ENCODE results near the gene SLC2A6. TPM values are rescaled to one million over a fixed set of nuclear protein-coding genes. Genes with fewer than 3 reads are reported as not detected.

SLC2A6 gene
- total RNA-seq, 1 experiment from 2014 or later = 10.7 TPM

GRCh38 chr9:133488686-133489252 is 9.9 kb upstream of the SLC2A6 start (continued):
- TF ChIP-seq ZBTB33 (IDR thresholded peaks at IDR 0.05; ENCODE audit: extremely low read depth, insufficient replicate concordance, low read length) (no peak), EGR1 (IDR thresholded peaks at IDR 0.05; ENCODE audit: low read depth) (no peak), ELF1 (IDR thresholded peaks at IDR 0.05; ENCODE audit: borderline replicate concordance, low read depth) (no peak)

GRCh38 chr9:133487331-133487725 is 8.4 kb upstream of the SLC2A6 start:
- no peaks in the 10 kb centered on the region for H3K79me2 ChIP-seq (ENCODE audit: insufficient read depth, low read length)
- intact Hi-C loops (cut with micrococcal nuclease) = loop anchor here (5.0 kb wide), 2 partner anchors 130 to 150 kb away; partner anchors contain the start of genes SURF1, SURF2 and SURF6
- H3K36me3 ChIP-seq (ENCODE audit: control insufficient read depth in 1 of 2, insufficient read depth in 2 of 2, low read length in 2 of 2) = no peaks in the 10 kb centered on the region
- no peak overlapping the region for H3K9ac ChIP-seq (ENCODE audit: low read length)
- H3K27ac ChIP-seq (ENCODE audit: low read depth, low read length) = no peak overlapping the region
- no peaks in the 10 kb centered on the region for H3K9me2 ChIP-seq (ENCODE audit: insufficient read depth)
- no peak overlapping the region for H3K4me2 ChIP-seq (ENCODE audit: low read length)
- no peak overlapping the region for H3K4me3 ChIP-seq (replicated peaks in 1 of 2; ENCODE audit: low read depth in 1 of 2, low read length in 2 of 2)
- ATAC-seq = no peak
- BruUV-seq (replicated peaks) = no TSS peak
- H3K4me1 ChIP-seq (ENCODE audit: control insufficient read depth in 1 of 2, insufficient read depth in 2 of 2, low read length in 2 of 2) = peaks cover 17 to 22% of the 10 kb centered on the region in 2 experiments; a peak in 3 of 4 replicates
- no peaks in the 10 kb centered on the region for H3K9me3 ChIP-seq (ENCODE audit: control insufficient read depth in 1 of 2, insufficient read depth in 1 of 2, low read depth in 1 of 2, low read length in 2 of 2)
- H2AFZ ChIP-seq (ENCODE audit: low read depth, low read length, poor library complexity, severe bottlenecking) = no peak overlapping the region
- ChIA-PET POLR2A (no interaction called here), RAD21 (ENCODE audit: low non-redundant PET in 1 of 2, low total read pairs in 2 of 2, uncharacterized antibody in 2 of 2, unreplicated experiment in 2 of 2) (interaction anchor here in 1 of 2 experiments (1.1 kb wide), 1 partner anchor 28 kb away, joined by 5 read pairs; the partner anchor contains the start of gene CACFD1), CTCF (interaction anchor here (1.4 to 1.8 kb wide), 2 partner anchors 28 to 110 kb away, joined by 3 to 7 read pairs; partner anchors contain the start of gene CACFD1)
- no peaks in the 10 kb centered on the region for H4K20me1 ChIP-seq (ENCODE audit: insufficient read depth)
- no peak for DNase-seq (ENCODE audit: low read depth, low spot score)
- H3K27me3 ChIP-seq (ENCODE audit: insufficient read depth, low read length) = no peaks in the 10 kb centered on the region
- no peak for TF ChIP-seq ZNF274 (IDR thresholded peaks at IDR 0.05; ENCODE audit: low read depth, low read length)
- TF ChIP-seq ELF1 (IDR thresholded peaks at IDR 0.05; ENCODE audit: borderline replicate concordance, low read depth) = no peak
- TF ChIP-seq CBX3 (IDR thresholded peaks at IDR 0.05; ENCODE audit: low read depth) = no peak
- TF ChIP-seq REST (IDR thresholded peaks at IDR 0.05; ENCODE audit: low read depth) = no peak
- TF ChIP-seq ZBTB33 (IDR thresholded peaks at IDR 0.05; ENCODE audit: extremely low read depth, insufficient replicate concordance, low read length) = no peak
- no peak for TF ChIP-seq EZH2phosphoT487 (IDR thresholded peaks at IDR 0.05; ENCODE audit: borderline replicate concordance)
- no peak for TF ChIP-seq TCF7L2 (IDR thresholded peaks at IDR 0.05; ENCODE audit: borderline replicate concordance, extremely low read depth, insufficient read depth, insufficient read length)
- TF ChIP-seq ZFX (IDR thresholded peaks at IDR 0.05) = no peak
- no peak for TF ChIP-seq JUND (IDR thresholded peaks at IDR 0.05)
- TF ChIP-seq RAD21 (IDR thresholded peaks at IDR 0.05; ENCODE audit: low read depth) = no peak
- no peak for TF ChIP-seq SP1 (IDR thresholded peaks at IDR 0.05; ENCODE audit: low read depth)
- TF ChIP-seq FOSL1 (IDR thresholded peaks at IDR 0.05; ENCODE audit: low read depth) = no peak
- no peak for TF ChIP-seq CEBPB (IDR thresholded peaks at IDR 0.05; ENCODE audit: low read depth)
- TF ChIP-seq POLR2A (IDR thresholded peaks at IDR 0.05; ENCODE audit: borderline replicate concordance, extremely low read depth, insufficient read depth, insufficient read length) = no peak
- TF ChIP-seq EZH2 (IDR thresholded peaks at IDR 0.05) = no peak
- TF ChIP-seq MAX (IDR thresholded peaks at IDR 0.05) = no peak
- no peak for TF ChIP-seq POLR2AphosphoS5 (IDR thresholded peaks at IDR 0.05; ENCODE audit: low read depth, low read length)

Measured in HCT116 (cell line).